Mammary epithelial cell (primary cell): ENCODE results near the gene PLEKHA7.

Experiments
- EZH2 ChIP-seq: IDR thresholded peaks from 2 replicates; pipeline ENCODE4 v1.6.1; 2012; ENCODE audit warnings: low read length, inconsistent platforms, borderline replicate concordance
- TF ChIP-seq, protein P1 (sequence below), 2 donors: IDR thresholded peaks in 1 of 2; conservative IDR thresholded peaks in 1 of 2; 2 replicates each; pipeline ENCODE4 v1.5.1; 2011 to 2012; ENCODE audit warnings: inconsistent platforms in 2 of 2, low read length in 2 of 2, mild to moderate bottlenecking in 2 of 2, control low read depth in 1 of 2, low read depth in 1 of 2; ENCODE audit not compliant: insufficient read depth in 1 of 2; ENCODE audit errors: extremely low read depth in 1 of 2

DNA sequence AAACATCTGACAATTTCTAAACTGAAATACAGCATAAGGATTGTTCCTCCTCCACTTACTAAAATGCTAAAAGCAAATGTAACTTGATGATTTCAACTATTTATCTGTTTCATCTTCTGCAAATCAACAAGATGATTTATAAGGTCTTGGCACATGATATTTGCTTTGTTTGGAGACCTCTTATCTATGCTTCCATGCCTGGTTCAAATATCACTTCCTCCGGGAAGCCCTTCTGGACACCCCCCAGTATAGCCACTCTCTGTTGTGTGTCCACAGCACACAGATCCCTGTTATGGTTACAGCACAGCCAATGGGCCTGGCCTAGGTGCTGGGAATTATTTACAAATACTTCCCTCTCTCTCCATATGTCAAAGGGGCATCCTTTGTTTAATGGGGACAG lies 160.9 kb downstream of the PLEKHA7 start:
- no peak for TF ChIP-seq EZH2
- TF ChIP-seq, protein P1, sequence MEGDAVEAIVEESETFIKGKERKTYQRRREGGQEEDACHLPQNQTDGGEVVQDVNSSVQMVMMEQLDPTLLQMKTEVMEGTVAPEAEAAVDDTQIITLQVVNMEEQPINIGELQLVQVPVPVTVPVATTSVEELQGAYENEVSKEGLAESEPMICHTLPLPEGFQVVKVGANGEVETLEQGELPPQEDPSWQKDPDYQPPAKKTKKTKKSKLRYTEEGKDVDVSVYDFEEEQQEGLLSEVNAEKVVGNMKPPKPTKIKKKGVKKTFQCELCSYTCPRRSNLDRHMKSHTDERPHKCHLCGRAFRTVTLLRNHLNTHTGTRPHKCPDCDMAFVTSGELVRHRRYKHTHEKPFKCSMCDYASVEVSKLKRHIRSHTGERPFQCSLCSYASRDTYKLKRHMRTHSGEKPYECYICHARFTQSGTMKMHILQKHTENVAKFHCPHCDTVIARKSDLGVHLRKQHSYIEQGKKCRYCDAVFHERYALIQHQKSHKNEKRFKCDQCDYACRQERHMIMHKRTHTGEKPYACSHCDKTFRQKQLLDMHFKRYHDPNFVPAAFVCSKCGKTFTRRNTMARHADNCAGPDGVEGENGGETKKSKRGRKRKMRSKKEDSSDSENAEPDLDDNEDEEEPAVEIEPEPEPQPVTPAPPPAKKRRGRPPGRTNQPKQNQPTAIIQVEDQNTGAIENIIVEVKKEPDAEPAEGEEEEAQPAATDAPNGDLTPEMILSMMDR (conservative IDR thresholded peaks at IDR 0.05 in 1 of 2, IDR thresholded peaks at IDR 0.05 in 1 of 2; ENCODE audit: extremely low read depth in 1 of 2, insufficient read depth in 1 of 2, low read depth in 1 of 2, low read length in 2 of 2): no peak
